H9 (cell line): ENCODE data around the gene ZMIZ1. TPM values are rescaled to one million over a fixed set of nuclear protein-coding genes. Genes with fewer than 3 reads are reported as not detected.
A peak's percentile ranks its signal among the peaks of the same experiment; 100 is the strongest.

Experiments
- DNase-seq: peaks from one replicate; pipeline ENCODE4 v3.0.0-alpha.2; 2017
- H2AFZ ChIP-seq: one replicate; pipeline ENCODE4 v1.6.1; 2013; ENCODE audit warnings: mild to moderate bottlenecking, low read length, control low read depth, moderate library complexity
- H2AK5ac ChIP-seq: 2 replicates; pipeline ENCODE4 v1.6.1; 2013; ENCODE audit warnings: low read length, control low read depth, mixed read lengths; ENCODE audit not compliant: insufficient read length
- H2BK120ac ChIP-seq: one replicate; pipeline ENCODE4 v1.6.1; 2013; ENCODE audit warnings: low read depth, mild to moderate bottlenecking, low read length, control low read depth, inconsistent platforms; ENCODE audit not compliant: poor library complexity, severe bottlenecking
- H2BK12ac ChIP-seq: 2 replicates; pipeline ENCODE4 v1.6.1; 2013; ENCODE audit warnings: low read length, control low read depth, mixed read lengths, low read depth; ENCODE audit not compliant: insufficient read length
- H2BK15ac ChIP-seq: 2 replicates; pipeline ENCODE4 v1.6.1; 2013; ENCODE audit warnings: low read depth, low read length, control low read depth
- H2BK20ac ChIP-seq: one replicate; pipeline ENCODE4 v1.6.1; 2013; ENCODE audit warnings: low read depth, mild to moderate bottlenecking, low read length, control low read depth, inconsistent platforms; ENCODE audit not compliant: poor library complexity, severe bottlenecking
- H2BK5ac ChIP-seq: 2 replicates; pipeline ENCODE4 v1.6.1; 2013; ENCODE audit warnings: low read length, control low read depth, mixed read lengths; ENCODE audit not compliant: insufficient read length
- H3K14ac ChIP-seq: 2 replicates; pipeline ENCODE4 v1.6.1; 2013; ENCODE audit warnings: low read length, control low read depth; ENCODE audit not compliant: insufficient read depth
- H3K18ac ChIP-seq: 2 replicates; pipeline ENCODE4 v1.6.1; 2013; ENCODE audit warnings: low read depth, mild to moderate bottlenecking, mixed read lengths, low read length, control low read depth; ENCODE audit not compliant: insufficient read length
- H3K23ac ChIP-seq: 2 replicates; pipeline ENCODE4 v1.6.1; 2013; ENCODE audit warnings: low read length, control low read depth, mixed read lengths, low read depth; ENCODE audit not compliant: insufficient read length
- H3K23me2 ChIP-seq: 2 replicates; pipeline ENCODE4 v1.6.1; 2013; ENCODE audit warnings: low read depth, mild to moderate bottlenecking, mixed read lengths, low read length, control low read depth; ENCODE audit not compliant: insufficient read length, poor library complexity, severe bottlenecking
- H3K27ac ChIP-seq: 2 replicates; pipeline ENCODE4 v1.5.1; 2013; ENCODE audit warnings: low read length, control low read depth, mixed read lengths, low read depth; ENCODE audit not compliant: insufficient read length
- H3K27me3 ChIP-seq: 2 replicates; pipeline ENCODE4 v1.6.1; 2013; ENCODE audit warnings: low read length, control low read depth, inconsistent platforms; ENCODE audit not compliant: insufficient read depth
- H3K4ac ChIP-seq: 2 replicates; pipeline ENCODE4 v1.6.1; 2013; ENCODE audit warnings: low read depth, mild to moderate bottlenecking, control low read depth, inconsistent platforms, low read length, moderate library complexity
- H3K4me1 ChIP-seq: 2 replicates; pipeline ENCODE4 v1.6.1; 2013; ENCODE audit warnings: low read length, control low read depth, inconsistent platforms; ENCODE audit not compliant: insufficient read depth
- H3K4me2 ChIP-seq: 2 replicates; pipeline ENCODE4 v1.6.1; 2013; ENCODE audit warnings: low read length, control low read depth, mixed read lengths; ENCODE audit not compliant: insufficient read length, insufficient read depth
- H3K56ac ChIP-seq: 2 replicates; pipeline ENCODE4 v1.6.1; 2013; ENCODE audit warnings: low read depth, mild to moderate bottlenecking, mixed read lengths, low read length, control low read depth; ENCODE audit not compliant: insufficient read length
- H3K79me1 ChIP-seq: 2 replicates; pipeline ENCODE4 v1.6.1; 2013; ENCODE audit warnings: low read depth, mild to moderate bottlenecking, moderate library complexity, low read length, control low read depth, inconsistent platforms; ENCODE audit not compliant: insufficient read depth, poor library complexity, severe bottlenecking
- H3K79me2 ChIP-seq: 2 replicates; pipeline ENCODE4 v1.6.1; 2013; ENCODE audit warnings: low read length, control low read depth, inconsistent platforms; ENCODE audit not compliant: insufficient read depth
- H3K9ac ChIP-seq: 2 replicates; pipeline ENCODE4 v1.6.1; 2013; ENCODE audit warnings: low read length, control low read depth, mixed read lengths; ENCODE audit not compliant: insufficient read length; ENCODE audit errors: extremely low read depth
- H3K9me3 ChIP-seq: one replicate; pipeline ENCODE4 v1.6.1; 2013; ENCODE audit warnings: low read depth, low read length, inconsistent platforms; ENCODE audit not compliant: control insufficient read depth
- H3T11ph ChIP-seq: one replicate; pipeline ENCODE4 v1.6.1; 2013; ENCODE audit warnings: mild to moderate bottlenecking, low read length, control low read depth, inconsistent platforms
- H4K20me1 ChIP-seq: one replicate; pipeline ENCODE4 v1.6.1; 2013; ENCODE audit not compliant: control insufficient read depth, insufficient read length, insufficient read depth
- H4K5ac ChIP-seq: 2 replicates; pipeline ENCODE4 v1.6.1; 2013; ENCODE audit warnings: low read depth, mild to moderate bottlenecking, mixed read lengths, low read length, control low read depth; ENCODE audit not compliant: insufficient read length
- H4K8ac ChIP-seq: replicated peaks from 2 replicates; pipeline ENCODE4 v1.6.1; 2013; ENCODE audit warnings: low read length, control low read depth, mixed read lengths, low read depth; ENCODE audit not compliant: insufficient read length
- H4K91ac ChIP-seq: 2 replicates; pipeline ENCODE4 v1.6.1; 2013; ENCODE audit warnings: low read depth, mild to moderate bottlenecking, moderate library complexity, mixed read lengths, low read length, control low read depth; ENCODE audit not compliant: insufficient read length
- H3K27ac Mint-ChIP-seq, 3 experiments: 2 replicates in 2 of 3; 3 replicates in 1 of 3; pipeline ENCODE4 v1.8.0; 2020 to 2021; ENCODE audit warnings: mixed read lengths in 3 of 3, mild to moderate bottlenecking in 1 of 3, moderate library complexity in 1 of 3
- H3K27me3 Mint-ChIP-seq: 2 replicates; pipeline ENCODE4 v1.8.0; 2021; ENCODE audit warnings: low read depth, mild to moderate bottlenecking, moderate library complexity, mixed read lengths
- H3K36me3 Mint-ChIP-seq, 3 experiments: 2 replicates in 2 of 3; 3 replicates in 1 of 3; pipeline ENCODE4 v1.8.0; 2020 to 2021; ENCODE audit warnings: low read depth in 3 of 3, mixed read lengths in 3 of 3; ENCODE audit not compliant: insufficient read depth in 1 of 3
- H3K4me1 Mint-ChIP-seq, 2 experiments: 2 replicates each; pipeline ENCODE4 v1.8.0; 2020; ENCODE audit warnings: mixed read lengths in 2 of 2
- H3K4me3 Mint-ChIP-seq, 2 experiments: 2 replicates in 1 of 2; 3 replicates in 1 of 2; pipeline ENCODE4 v1.8.0; 2020 to 2021; ENCODE audit warnings: mild to moderate bottlenecking in 2 of 2, mixed read lengths in 2 of 2, moderate library complexity in 1 of 2
- H3K9me3 Mint-ChIP-seq, 2 experiments: 2 replicates in 1 of 2; 3 replicates in 1 of 2; pipeline ENCODE4 v1.8.0; 2020; ENCODE audit warnings: mild to moderate bottlenecking in 2 of 2, mixed read lengths in 2 of 2, moderate library complexity in 1 of 2
- WGBS: extraction: QIAGEN DNeasy Blood & Tissue Kit; methylation state at CpG from one replicate; pipeline ENCODE4 v1.1.7; 2013; ENCODE audit warnings: missing lambda C conversion rate, low lambda C conversion rate, mixed read lengths; ENCODE audit not compliant: insufficient read length; ENCODE audit errors: extremely low coverage; 5-methylcytosine and 5-hydroxymethylcytosine counted together
- total RNA-seq: library from RNA; stranded (reverse); gene quantifications from 2 replicates; pipeline ENCODE4 v1.2.1, GENCODE V29; 2021
- TF ChIP-seq, protein P1 (sequence below): fragments of 200-600 bp; sonication (generic); conservative IDR thresholded peaks from 3 replicates; pipeline ENCODE4 v1.8.0; 2021; ENCODE audit warnings: antibody characterized with exemption, mild to moderate bottlenecking

The ZMIZ1 gene
- total RNA-seq, 1 experiment from 2014 or later, result 36.9 TPM

DNA sequence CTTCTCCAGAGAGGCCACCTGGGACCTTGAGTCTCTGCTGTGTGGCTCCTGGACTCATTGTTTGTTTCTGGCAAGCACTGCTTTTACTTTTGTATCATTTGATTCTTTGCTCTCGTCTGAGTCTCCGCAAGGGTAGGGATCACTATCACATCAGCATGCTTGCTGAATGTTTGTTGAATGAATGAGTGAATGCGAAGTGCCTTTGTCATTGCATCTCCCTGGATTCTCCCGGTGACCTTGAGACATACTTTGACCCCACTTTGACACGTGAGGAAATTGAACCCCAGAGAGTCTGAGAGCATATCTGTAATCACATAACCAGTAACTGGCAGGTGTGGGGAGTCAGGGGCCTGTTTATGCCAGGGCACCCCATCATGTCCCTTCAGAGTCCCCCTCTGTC is 92.8 kb downstream of the ZMIZ1 start:
- Mint-ChIP-seq H3K27ac (peak overlapping the region; percentile 52 to 94 (median 87); a peak in 5 of 7 replicates), H3K4me3 (no peak overlapping the region), H3K4me1 (peaks cover 38 to 47% of the 10 kb centered on the region in 2 experiments), H3K36me3 (no peaks in the 10 kb centered on the region), H3K9me3 (no peaks in the 10 kb centered on the region), H3K27me3 (no peaks in the 10 kb centered on the region)
- Histone ChIP-seq H3K56ac (no peak overlapping the region), H3K4me2 (no peak overlapping the region), H3K4me1 (peaks cover 24% of the 10 kb centered on the region; the same call in 1 of the 2 replicates), H3K9ac (no peak overlapping the region), H3K27me3 (no peaks in the 10 kb centered on the region), H3K18ac (no peak overlapping the region), H2BK120ac (no peak overlapping the region), H4K20me1 (no peaks in the 10 kb centered on the region), H3K79me1 (no peaks in the 10 kb centered on the region), H2BK12ac (no peak overlapping the region), H2BK5ac (no peak overlapping the region), H2BK20ac (no peak overlapping the region), H3K4ac (no peak overlapping the region), H4K8ac (no peak overlapping the region), H3K79me2 (no peaks in the 10 kb centered on the region), H3K23ac (no peak overlapping the region), H3K27ac (no peak overlapping the region), H4K91ac (no peak overlapping the region), H3T11ph (no peak overlapping the region), H3K14ac (no peak overlapping the region), H3K9me3 (no peaks in the 10 kb centered on the region), H2AK5ac (no peak overlapping the region), H3K23me2 (no peaks in the 10 kb centered on the region), H2AFZ (no peak overlapping the region), H4K5ac (no peak overlapping the region), H2BK15ac (no peak overlapping the region)
- no CpG with 5 or more reads among the region's 5 CpGs for WGBS
- DNase-seq, result no peak
- TF ChIP-seq, protein P1, sequence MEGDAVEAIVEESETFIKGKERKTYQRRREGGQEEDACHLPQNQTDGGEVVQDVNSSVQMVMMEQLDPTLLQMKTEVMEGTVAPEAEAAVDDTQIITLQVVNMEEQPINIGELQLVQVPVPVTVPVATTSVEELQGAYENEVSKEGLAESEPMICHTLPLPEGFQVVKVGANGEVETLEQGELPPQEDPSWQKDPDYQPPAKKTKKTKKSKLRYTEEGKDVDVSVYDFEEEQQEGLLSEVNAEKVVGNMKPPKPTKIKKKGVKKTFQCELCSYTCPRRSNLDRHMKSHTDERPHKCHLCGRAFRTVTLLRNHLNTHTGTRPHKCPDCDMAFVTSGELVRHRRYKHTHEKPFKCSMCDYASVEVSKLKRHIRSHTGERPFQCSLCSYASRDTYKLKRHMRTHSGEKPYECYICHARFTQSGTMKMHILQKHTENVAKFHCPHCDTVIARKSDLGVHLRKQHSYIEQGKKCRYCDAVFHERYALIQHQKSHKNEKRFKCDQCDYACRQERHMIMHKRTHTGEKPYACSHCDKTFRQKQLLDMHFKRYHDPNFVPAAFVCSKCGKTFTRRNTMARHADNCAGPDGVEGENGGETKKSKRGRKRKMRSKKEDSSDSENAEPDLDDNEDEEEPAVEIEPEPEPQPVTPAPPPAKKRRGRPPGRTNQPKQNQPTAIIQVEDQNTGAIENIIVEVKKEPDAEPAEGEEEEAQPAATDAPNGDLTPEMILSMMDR, result no peak
